ENCODE results near the gene PHLDB2. TPM values are rescaled to one million over a fixed set of nuclear protein-coding genes. Genes with fewer than 3 reads are reported as not detected.
"Not testable (repeated sequence)": the region's sequence is repeated elsewhere in the genome, so short reads cannot be mapped to it uniquely, and the experiment has no call there.

Gene PHLDB2
- polyA plus RNA-seq, 2 of the 4 experiments (the other 2 are of a cell fraction): 39.5 to 50.6 TPM

GRCh38 chr3:111813979-111814378 lies 45.1 kb upstream of the PHLDB2 start:
- ChIA-PET POLR2A (no interaction called here), CTCF (no interaction called here)
- H3K27ac ChIP-seq: 0 out of 6 replicates have a peak overlapping the region, but pooled peaks of 1 of the 2 experiments have one; percentile 3
- peaks cover 33% of the 10 kb centered on the region for H3K9me3 ChIP-seq
- no peak overlapping the region for H3K4me3 ChIP-seq
- FAIRE-seq: no peak
- no peak for DNase-seq (ENCODE audit: low read depth in 1 of 2, low spot score in 1 of 2)
- no peak for ATAC-seq
- H3K4me2 ChIP-seq: no peak overlapping the region
- no peak for TF ChIP-seq ATOH8 (CRISPR knock-in tag; IDR thresholded peaks at IDR 0.05; ENCODE audit: low read depth)
- no peak for TF ChIP-seq E2F6 (IDR thresholded peaks at IDR 0.05; ENCODE audit: borderline replicate concordance, low read depth)
- no peak for TF ChIP-seq RAD21 (conservative IDR thresholded peaks at IDR 0.05 in 1 of 2, IDR thresholded peaks at IDR 0.05 in 1 of 2)
- no peak for TF ChIP-seq EHF (CRISPR knock-in tag; IDR thresholded peaks at IDR 0.05)
- TF ChIP-seq TFCP2L1 (CRISPR knock-in tag; IDR thresholded peaks at IDR 0.05): no peak
- no peak for TF ChIP-seq JUNB (IDR thresholded peaks at IDR 0.05)
- TF ChIP-seq ZNF302 (CRISPR knock-in tag; IDR thresholded peaks at IDR 0.05): no peak
- TF ChIP-seq RNF2 (IDR thresholded peaks at IDR 0.05; ENCODE audit: borderline replicate concordance, low read depth): no peak
- no peak for TF ChIP-seq HOXB5 (CRISPR knock-in tag; IDR thresholded peaks at IDR 0.05)
- H3K4me1 ChIP-seq: peaks cover 42% of the 10 kb centered on the region
- WGBS (ENCODE audit: missing lambda C conversion rate): 53% methylated on average over 1 of the region's 1 CpG

- H3K4me2 ChIP-seq; H3K4me3 ChIP-seq; POLR2A ChIA-PET; DNase-seq (ENCODE audit: low read depth in 1 of 2, low spot score in 1 of 2); H3K27ac ChIP-seq; ATAC-seq; FAIRE-seq: not testable (repeated sequence)
- H3K9me3 ChIP-seq: peaks cover 42% of the 10 kb centered on the region
- CTCF ChIA-PET: interaction anchor here (0.7 to 1.2 kb wide), 3 partner anchors 11 to 96 kb away, joined by 3 read pairs; no protein-coding TSS in a partner anchor
- peaks cover 15% of the 10 kb centered on the region for H3K4me1 ChIP-seq
- WGBS (ENCODE audit: missing lambda C conversion rate): 54% methylated on average over 1 of the region's 1 CpG
Measured at GRCh38 chr3:111816771-111817170, 42.3 kb upstream of the PHLDB2 start.

- no peak for ATAC-seq
- no peak for FAIRE-seq
- TF ChIP-seq PHF8 (IDR thresholded peaks at IDR 0.05; ENCODE audit: borderline replicate concordance, low read depth) (no peak), FOXS1 (CRISPR knock-in tag; IDR thresholded peaks at IDR 0.05) (no peak), TFCP2L1 (CRISPR knock-in tag; IDR thresholded peaks at IDR 0.05) (no peak), USF2 (IDR thresholded peaks at IDR 0.05) (no peak), RNF2 (IDR thresholded peaks at IDR 0.05; ENCODE audit: borderline replicate concordance, low read depth) (no peak), SREBF2 (IDR thresholded peaks at IDR 0.05) (no peak), SMC3 (IDR thresholded peaks at IDR 0.05) (no peak), JUNB (IDR thresholded peaks at IDR 0.05) (no peak), CTCF (IDR thresholded peaks at IDR 0.05) (no peak)
- Histone ChIP-seq H3K9me3 (peaks cover 29% of the 10 kb centered on the region), H3K27ac (no peak overlapping the region), H3K4me1 (no peaks in the 10 kb centered on the region), H3K4me2 (no peak overlapping the region), H3K4me3 (no peak overlapping the region)
- DNase-seq (ENCODE audit: low read depth in 1 of 2, low spot score in 1 of 2): no peak
- ChIA-PET CTCF (no interaction called here), POLR2A (no interaction called here)
- WGBS (ENCODE audit: missing lambda C conversion rate): 72% methylated on average over 5 of the region's 5 CpGs
Measured at GRCh38 chr3:111819927-111820326, 39.1 kb upstream of the PHLDB2 start.

GRCh38 chr3:111820651-111821050 lies 38.4 kb upstream of the PHLDB2 start:
- 83% methylated on average over 3 of the region's 3 CpGs for WGBS (ENCODE audit: missing lambda C conversion rate)
- TF ChIP-seq PHF8 (IDR thresholded peaks at IDR 0.05; ENCODE audit: borderline replicate concordance, low read depth): no peak
- no peak for TF ChIP-seq ZC3H11A (IDR thresholded peaks at IDR 0.05)
- TF ChIP-seq CTCF (IDR thresholded peaks at IDR 0.05): no peak
- TF ChIP-seq MAFK (IDR thresholded peaks at IDR 0.05; ENCODE audit: partially characterized antibody): no peak
- TF ChIP-seq RNF2 (IDR thresholded peaks at IDR 0.05; ENCODE audit: borderline replicate concordance, low read depth): no peak
- FAIRE-seq (no peak), ATAC-seq (no peak), DNase-seq (ENCODE audit: low read depth in 1 of 2, low spot score in 1 of 2) (no peak)
- H3K4me2 ChIP-seq: no peak overlapping the region
- H3K9me3 ChIP-seq: peaks cover 22% of the 10 kb centered on the region; the same call in 2 of the 3 replicates
- H3K4me1 ChIP-seq: no peaks in the 10 kb centered on the region
- no peak overlapping the region for H3K4me3 ChIP-seq
- CTCF ChIA-PET: no interaction called here
- H3K27ac ChIP-seq: no peak overlapping the region
- POLR2A ChIA-PET: no interaction called here
